GM12801 (cell line): Measurements from ENCODE around the gene DACH1.

Source experiments
- TF ChIP-seq, protein P1 (sequence below): IDR thresholded peaks from one replicate; pipeline ENCODE4 v1.5.1; 2011; ENCODE audit warnings: control low read depth; ENCODE audit not compliant: insufficient read length; ENCODE audit errors: extremely low read depth

Gene DACH1

DNA sequence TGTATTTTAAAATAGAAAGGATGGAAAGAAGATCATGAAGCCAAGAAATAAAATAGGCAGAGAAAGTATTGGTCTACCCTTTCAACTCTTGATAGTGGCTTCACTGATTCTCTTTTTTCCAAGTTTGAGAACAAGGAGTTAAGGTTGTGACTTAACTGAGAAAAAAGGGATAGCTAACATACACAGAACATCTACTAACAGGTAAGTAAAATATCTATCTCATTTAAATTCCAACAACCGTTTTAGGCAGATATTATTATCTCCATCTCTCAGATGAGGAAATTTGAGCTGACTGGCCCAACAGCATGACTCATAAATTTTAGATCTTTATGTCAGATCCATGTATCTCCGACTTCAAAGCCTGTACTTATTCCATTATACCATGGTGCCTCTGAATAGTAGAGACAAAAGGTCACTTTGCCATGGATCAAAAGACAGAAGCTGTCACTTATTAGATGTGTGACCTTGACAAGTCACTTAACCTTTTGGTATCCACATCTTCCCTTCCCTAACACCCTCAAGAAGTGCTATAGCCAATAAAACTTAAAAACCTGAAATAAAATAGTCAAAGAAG is 152.1 kb downstream of the DACH1 start:
- TF ChIP-seq, protein P1, sequence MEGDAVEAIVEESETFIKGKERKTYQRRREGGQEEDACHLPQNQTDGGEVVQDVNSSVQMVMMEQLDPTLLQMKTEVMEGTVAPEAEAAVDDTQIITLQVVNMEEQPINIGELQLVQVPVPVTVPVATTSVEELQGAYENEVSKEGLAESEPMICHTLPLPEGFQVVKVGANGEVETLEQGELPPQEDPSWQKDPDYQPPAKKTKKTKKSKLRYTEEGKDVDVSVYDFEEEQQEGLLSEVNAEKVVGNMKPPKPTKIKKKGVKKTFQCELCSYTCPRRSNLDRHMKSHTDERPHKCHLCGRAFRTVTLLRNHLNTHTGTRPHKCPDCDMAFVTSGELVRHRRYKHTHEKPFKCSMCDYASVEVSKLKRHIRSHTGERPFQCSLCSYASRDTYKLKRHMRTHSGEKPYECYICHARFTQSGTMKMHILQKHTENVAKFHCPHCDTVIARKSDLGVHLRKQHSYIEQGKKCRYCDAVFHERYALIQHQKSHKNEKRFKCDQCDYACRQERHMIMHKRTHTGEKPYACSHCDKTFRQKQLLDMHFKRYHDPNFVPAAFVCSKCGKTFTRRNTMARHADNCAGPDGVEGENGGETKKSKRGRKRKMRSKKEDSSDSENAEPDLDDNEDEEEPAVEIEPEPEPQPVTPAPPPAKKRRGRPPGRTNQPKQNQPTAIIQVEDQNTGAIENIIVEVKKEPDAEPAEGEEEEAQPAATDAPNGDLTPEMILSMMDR: no peak

DNA sequence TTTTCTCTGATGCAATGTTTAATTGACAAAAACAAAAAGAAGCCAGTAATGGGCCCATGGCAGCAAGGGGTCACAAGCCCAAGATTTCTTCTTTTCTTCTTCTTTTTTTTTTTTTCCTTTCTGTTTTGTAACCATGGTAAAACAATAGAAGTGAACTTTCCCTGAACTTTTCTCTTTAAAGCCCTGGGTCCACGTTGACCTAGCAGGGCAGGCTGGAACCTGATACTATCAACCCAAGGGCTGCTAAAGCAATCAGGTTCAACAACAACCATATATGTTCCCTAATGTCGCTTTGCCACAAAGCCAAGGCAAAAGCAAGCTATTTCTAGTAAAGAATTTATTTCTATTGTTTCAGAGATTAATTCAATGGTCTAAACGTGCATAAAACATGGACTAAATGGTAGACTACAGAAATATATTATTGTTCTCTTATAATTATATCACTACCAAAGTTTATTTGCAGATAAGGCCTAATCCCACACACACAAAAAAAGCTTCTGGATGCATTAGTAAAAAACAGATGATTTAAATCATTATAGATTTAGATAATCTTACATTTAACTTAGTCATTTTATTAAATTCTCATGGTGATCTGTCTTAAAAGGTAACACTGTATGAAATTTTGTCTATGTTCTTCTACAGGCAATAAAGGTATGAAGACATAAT is 153.9 kb downstream of the DACH1 start:
- TF ChIP-seq, protein P1: no peak

DNA sequence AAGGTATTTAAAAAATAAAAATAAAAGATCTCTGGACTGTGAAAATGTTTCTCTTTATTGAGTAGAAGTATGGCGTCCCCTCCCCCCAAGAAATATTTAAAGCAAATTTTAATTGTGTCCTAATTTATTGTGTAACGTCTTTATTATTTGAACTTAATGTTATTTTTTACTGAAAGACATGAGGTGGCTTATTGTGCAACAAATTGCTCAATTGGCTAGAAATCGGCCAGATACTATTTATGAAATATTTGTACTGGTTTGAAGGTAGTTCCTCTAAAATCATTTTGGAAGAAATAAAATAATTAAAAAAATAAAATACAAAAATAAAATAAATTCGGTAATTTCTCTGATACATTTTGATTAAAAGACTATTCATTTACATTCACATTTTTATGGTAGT is 162.3 kb downstream of the DACH1 start:
- TF ChIP-seq, protein P1: no peak

DNA sequence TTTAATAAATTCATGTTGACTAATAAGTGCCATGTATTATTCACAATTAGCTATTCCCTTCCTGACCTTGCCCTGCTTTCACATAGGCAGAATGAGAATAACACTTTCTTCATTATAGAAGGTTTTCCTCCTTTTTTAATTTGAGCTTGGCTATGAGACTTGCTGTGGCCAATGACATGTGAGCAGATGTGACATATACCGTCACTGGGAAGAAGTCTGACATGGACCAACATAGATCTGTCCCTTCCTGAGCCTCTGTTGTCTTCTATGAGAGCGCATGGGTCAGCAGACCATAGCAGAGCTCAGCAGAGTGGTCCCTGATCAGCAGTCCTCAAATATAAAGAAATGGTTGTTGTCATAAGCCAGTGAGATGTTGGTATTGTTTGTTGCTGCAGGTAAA is 163.9 kb downstream of the DACH1 start:
- TF ChIP-seq, protein P1: no peak

DNA sequence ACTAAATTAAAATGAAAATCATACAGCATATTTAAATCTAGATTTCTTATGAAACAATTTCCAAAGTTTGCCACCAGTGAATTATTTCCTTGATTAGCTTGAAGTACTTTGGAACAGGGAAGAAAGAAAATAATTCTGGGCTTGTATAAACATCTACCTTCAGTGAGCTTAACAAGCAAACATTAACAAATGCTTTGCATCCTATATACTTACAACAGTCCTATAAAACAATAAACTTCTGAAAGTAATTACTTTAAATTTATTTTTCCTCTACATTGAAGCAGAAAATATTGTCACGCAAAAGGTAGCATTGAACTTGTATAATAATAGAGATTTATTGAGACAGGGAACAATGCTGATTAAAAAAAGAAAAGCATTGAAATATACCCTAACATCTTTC is 164.8 kb downstream of the DACH1 start:
- TF ChIP-seq, protein P1: no peak

DNA sequence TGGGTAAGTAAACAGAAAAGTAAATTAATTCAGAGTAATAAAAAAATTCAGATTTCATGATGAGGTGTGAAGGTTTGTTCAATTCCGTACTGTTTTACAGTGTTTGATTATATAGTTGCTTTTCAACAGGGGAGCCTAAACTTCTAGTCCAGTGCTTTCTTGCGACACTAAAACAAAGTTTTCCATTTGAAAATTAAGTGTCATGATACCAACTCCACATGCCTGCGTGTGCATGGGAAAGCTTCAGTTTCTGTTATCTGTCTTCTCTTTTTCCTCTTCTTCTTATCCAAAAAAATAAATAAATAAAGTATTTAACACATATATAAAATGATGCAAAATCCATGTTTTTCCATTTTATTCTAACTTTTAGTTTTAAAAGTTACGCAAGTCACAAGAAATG is 165.3 kb downstream of the DACH1 start:
- TF ChIP-seq, protein P1: no peak

DNA sequence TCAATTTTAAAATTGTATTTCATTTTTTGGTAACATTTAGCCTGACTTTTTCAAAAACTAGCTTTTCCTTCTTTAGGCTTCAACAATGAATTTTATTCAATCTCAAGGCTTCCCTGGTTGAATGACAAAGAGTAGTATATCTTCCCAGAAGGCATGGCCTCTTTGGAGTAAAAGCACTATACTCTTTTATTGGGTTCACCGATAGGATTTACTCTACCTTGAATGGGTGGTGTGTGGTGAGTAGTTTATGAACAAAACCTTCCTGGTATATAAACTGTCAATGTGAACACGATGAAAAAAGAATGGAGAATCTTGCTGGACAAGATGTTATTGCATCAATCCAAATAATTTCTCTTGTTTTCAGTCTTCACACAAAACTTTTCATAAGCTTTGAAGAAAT is 167.7 kb downstream of the DACH1 start:
- TF ChIP-seq, protein P1: no peak

DNA sequence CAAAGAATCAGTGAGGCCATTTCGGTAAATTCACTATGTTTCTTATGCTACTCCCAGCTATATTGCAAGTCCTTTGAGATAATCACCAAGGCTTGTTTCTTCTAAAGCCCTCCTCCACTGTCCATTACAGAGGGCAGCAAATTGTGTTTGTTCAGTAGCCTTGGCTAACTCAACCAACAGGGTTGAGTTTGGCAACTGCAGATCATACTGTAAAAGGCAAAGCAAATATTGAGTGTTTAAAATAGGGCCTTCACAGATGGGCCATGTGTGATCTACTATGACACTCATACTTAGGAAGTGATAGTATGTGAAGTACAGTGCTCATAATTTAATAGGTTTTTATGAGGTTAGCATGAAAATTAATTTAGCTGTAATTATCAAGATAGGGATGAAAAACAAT is 171.3 kb downstream of the DACH1 start:
- TF ChIP-seq, protein P1: no peak
